ENCODE data around the gene EXOSC5. TPM values are rescaled to one million over a fixed set of nuclear protein-coding genes. Genes with fewer than 3 reads are reported as not detected.

EXOSC5 gene
- total and polyA plus RNA-seq, 2 of the 13 experiments (the other 11 are each of a cell fraction or from before 2014, with no cell fraction given) = 24.1 to 26.5 TPM

DNA sequence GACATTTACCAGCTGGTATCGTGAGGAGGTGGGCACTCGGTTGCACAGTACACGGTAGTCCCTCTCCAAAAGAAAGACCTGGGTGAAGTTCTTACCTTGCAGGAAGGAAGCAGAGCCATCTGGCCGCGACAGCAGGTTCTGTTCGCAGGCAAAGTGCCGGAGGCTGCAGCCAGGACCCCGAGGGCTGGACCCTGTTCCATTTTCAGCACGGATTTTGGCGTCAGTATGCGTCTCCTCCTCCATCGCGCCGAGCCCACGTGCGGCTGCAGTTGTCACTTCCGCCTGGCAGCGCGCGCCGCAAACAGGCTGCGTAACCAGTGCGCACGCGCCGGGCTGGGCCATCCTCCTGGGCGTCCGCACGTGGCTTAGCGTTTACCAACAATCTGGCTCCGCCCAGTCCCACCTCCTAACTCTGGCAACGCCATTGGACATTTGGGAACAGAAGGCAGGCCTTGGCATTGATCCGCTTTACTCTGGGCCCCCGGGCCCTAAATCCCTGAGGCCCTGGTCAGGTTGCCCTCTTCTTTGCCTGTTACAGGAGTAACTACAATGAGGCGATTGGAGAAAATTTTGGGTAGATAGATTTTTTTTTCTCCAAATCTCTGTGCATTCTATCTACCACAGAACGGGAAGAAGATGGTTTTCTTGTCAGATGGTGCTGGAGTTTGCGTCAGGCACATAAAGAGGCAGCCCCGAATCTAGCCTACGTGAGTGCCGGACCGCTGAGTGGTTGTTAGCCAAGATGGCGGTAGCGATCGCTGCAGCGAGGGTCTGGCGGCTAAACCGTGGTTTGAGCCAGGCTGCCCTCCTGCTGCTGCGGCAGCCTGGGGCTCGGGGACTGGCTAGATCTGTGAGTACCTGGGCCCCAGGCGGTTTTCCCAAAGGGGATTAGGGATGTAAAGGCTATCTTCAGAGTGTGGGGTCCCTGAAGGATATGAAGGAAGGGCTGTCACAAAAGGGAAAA lies at the start of gene EXOSC5, which contains the start of gene BCKDHA (continued):
- TF ChIP-seq ZNF451 (CRISPR knock-in tag; IDR thresholded peaks at IDR 0.05) = no peak
- no peak for TF ChIP-seq ZNF432 (CRISPR knock-in tag; IDR thresholded peaks at IDR 0.05; ENCODE audit: borderline replicate concordance)
- TF ChIP-seq ADNP (CRISPR knock-in tag; IDR thresholded peaks at IDR 0.05) = no peak
- TF ChIP-seq REXO4 (CRISPR knock-in tag; IDR thresholded peaks at IDR 0.05; ENCODE audit: borderline replicate concordance) = no peak
- TF ChIP-seq SP1 (IDR thresholded peaks at IDR 0.05) = no peak
- peak; percentile 86 for TF ChIP-seq SP1 (CRISPR knock-in tag; IDR thresholded peaks at IDR 0.05)
- TF ChIP-seq YY1 (IDR thresholded peaks at IDR 0.05; ENCODE audit: insufficient read depth, insufficient replicate concordance, low read depth, low read length) = peak; percentile 94
- TF ChIP-seq ZNF256 (CRISPR knock-in tag; conservative IDR thresholded peaks at IDR 0.05) = no peak; the same call in 1 of the 2 replicates
- 0 out of 2 replicates have a peak, but pooled peaks have one; percentile 69 for TF ChIP-seq BRCA1 (CRISPR knock-in tag; IDR thresholded peaks at IDR 0.05)
- TF ChIP-seq ZBTB38 (CRISPR knock-in tag; IDR thresholded peaks at IDR 0.05) = peak; percentile 45
- peak; percentile 53 for TF ChIP-seq ZNF709 (CRISPR knock-in tag; IDR thresholded peaks at IDR 0.05)
- TF ChIP-seq, protein P1, sequence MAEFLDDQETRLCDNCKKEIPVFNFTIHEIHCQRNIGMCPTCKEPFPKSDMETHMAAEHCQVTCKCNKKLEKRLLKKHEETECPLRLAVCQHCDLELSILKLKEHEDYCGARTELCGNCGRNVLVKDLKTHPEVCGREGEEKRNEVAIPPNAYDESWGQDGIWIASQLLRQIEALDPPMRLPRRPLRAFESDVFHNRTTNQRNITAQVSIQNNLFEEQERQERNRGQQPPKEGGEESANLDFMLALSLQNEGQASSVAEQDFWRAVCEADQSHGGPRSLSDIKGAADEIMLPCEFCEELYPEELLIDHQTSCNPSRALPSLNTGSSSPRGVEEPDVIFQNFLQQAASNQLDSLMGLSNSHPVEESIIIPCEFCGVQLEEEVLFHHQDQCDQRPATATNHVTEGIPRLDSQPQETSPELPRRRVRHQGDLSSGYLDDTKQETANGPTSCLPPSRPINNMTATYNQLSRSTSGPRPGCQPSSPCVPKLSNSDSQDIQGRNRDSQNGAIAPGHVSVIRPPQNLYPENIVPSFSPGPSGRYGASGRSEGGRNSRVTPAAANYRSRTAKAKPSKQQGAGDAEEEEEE (CRISPR knock-in tag; IDR thresholded peaks at IDR 0.05; ENCODE audit: borderline replicate concordance) = 0 out of 2 replicates have a peak, but pooled peaks have one; percentile 24
- no peak for TF ChIP-seq ZNF292 (CRISPR knock-in tag; IDR thresholded peaks at IDR 0.05; ENCODE audit: borderline replicate concordance, low read depth)
- TF ChIP-seq NFKBIZ (CRISPR knock-in tag; IDR thresholded peaks at IDR 0.05) = peak; percentile 16; the same call in 1 of the 2 replicates
- no peak for TF ChIP-seq ZNF10 (CRISPR knock-in tag; IDR thresholded peaks at IDR 0.05; ENCODE audit: borderline replicate concordance, low read depth)
- TF ChIP-seq, protein P2, sequence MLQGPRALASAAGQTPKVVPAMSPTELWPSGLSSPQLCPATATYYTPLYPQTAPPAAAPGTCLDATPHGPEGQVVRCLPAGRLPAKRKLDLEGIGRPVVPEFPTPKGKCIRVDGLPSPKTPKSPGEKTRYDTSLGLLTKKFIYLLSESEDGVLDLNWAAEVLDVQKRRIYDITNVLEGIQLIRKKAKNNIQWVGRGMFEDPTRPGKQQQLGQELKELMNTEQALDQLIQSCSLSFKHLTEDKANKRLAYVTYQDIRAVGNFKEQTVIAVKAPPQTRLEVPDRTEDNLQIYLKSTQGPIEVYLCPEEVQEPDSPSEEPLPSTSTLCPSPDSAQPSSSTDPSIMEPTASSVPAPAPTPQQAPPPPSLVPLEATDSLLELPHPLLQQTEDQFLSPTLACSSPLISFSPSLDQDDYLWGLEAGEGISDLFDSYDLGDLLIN (CRISPR knock-in tag; IDR thresholded peaks at IDR 0.05; ENCODE audit: borderline replicate concordance) = no peak
- TF ChIP-seq ZNF788 (CRISPR knock-in tag; IDR thresholded peaks at IDR 0.05; ENCODE audit: borderline replicate concordance) = no peak; the same call in 1 of the 2 replicates
- peak; percentile 72 for TF ChIP-seq TP53 (CRISPR knock-in tag; conservative IDR thresholded peaks at IDR 0.05)
- TF ChIP-seq ZSCAN25 (CRISPR knock-in tag; IDR thresholded peaks at IDR 0.05) = peak; percentile 29; the same call in 1 of the 2 replicates
- peak; percentile 63 for TF ChIP-seq POLR2AphosphoS5 (IDR thresholded peaks at IDR 0.05; ENCODE audit: low read depth, low read length)
- TF ChIP-seq TOE1 (CRISPR knock-in tag; IDR thresholded peaks at IDR 0.05) = peak; percentile 72; the same call in 1 of the 2 replicates
- no peak for TF ChIP-seq ZNF7 (CRISPR knock-in tag; IDR thresholded peaks at IDR 0.05)
- TF ChIP-seq FOXK2 (IDR thresholded peaks at IDR 0.05) = peak; percentile 99
- TF ChIP-seq, protein P3, sequence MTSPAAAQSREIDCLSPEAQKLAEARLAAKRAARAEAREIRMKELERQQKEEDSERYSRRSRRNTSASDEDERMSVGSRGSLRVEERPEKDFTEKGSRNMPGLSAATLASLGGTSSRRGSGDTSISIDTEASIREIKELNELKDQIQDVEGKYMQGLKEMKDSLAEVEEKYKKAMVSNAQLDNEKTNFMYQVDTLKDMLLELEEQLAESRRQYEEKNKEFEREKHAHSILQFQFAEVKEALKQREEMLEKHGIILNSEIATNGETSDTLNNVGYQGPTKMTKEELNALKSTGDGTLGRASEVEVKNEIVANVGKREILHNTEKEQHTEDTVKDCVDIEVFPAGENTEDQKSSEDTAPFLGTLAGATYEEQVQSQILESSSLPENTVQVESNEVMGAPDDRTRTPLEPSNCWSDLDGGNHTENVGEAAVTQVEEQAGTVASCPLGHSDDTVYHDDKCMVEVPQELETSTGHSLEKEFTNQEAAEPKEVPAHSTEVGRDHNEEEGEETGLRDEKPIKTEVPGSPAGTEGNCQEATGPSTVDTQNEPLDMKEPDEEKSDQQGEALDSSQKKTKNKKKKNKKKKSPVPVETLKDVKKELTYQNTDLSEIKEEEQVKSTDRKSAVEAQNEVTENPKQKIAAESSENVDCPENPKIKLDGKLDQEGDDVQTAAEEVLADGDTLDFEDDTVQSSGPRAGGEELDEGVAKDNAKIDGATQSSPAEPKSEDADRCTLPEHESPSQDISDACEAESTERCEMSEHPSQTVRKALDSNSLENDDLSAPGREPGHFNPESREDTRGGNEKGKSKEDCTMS (CRISPR knock-in tag; conservative IDR thresholded peaks at IDR 0.05) = no peak
